Gastrocnemius medialis (tissue), 4 donors: ENCODE data around the gene NRCAM.

Experiments
- CTCF ChIP-seq, 5 experiments: fragments of 450-650 bp in 3 of 5; fragments of 200-600 bp in 2 of 5; sonication (generic) in 2 of 5; IDR thresholded peaks in 4 of 5; conservative IDR thresholded peaks in 1 of 5; 1 replicate in 4 of 5; 2 replicates in 1 of 5; pipeline ENCODE4 v1.5.1; 2016 to 2019; ENCODE audit warnings: antibody characterized with exemption in 5 of 5, mild to moderate bottlenecking in 3 of 5, moderate library complexity in 3 of 5
- POLR2A ChIP-seq, 2 donors: fragments of 450-650 bp; IDR thresholded peaks; one replicate each; pipeline ENCODE4 v1.6.1; 2017; ENCODE audit warnings: antibody characterized with exemption in 2 of 2, mild to moderate bottlenecking in 2 of 2, moderate library complexity in 2 of 2

- TF ChIP-seq CTCF (IDR thresholded peaks at IDR 0.05 in 4 of 5, conservative IDR thresholded peaks at IDR 0.05 in 1 of 5) (no peak), POLR2A (IDR thresholded peaks at IDR 0.05) (no peak)
Observed at GRCh38 chr7:108455998-108456677, at the start of gene NRCAM.
